ENCODE measurements around the gene STAB1.

Gene STAB1

DNA sequence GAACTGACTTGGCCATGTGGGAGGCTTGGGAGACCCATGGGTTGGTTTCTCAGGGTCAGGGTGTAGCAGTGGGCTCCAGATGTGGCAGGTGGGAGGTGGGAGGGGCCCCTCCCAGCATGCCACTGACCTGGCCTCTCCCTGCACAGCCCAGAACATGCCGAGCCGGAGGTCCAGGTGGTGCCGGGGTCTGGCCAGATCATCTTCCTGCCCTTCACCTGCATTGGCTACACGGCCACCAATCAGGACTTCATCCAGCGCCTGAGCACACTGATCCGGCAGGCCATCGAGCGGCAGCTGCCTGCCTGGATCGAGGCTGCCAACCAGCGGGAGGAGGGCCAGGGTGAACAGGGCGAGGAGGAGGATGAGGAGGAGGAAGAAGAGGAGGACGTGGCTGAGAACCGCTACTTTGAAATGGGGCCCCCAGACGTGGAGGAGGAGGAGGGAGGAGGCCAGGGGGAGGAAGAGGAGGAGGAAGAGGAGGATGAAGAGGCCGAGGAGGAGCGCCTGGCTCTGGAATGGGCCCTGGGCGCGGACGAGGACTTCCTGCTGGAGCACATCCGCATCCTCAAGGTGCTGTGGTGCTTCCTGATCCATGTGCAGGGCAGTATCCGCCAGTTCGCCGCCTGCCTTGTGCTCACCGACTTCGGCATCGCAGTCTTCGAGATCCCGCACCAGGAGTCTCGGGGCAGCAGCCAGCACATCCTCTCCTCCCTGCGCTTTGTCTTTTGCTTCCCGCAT lies 7.9 kb upstream of the STAB1 start:
- TF ChIP-seq, protein P1, sequence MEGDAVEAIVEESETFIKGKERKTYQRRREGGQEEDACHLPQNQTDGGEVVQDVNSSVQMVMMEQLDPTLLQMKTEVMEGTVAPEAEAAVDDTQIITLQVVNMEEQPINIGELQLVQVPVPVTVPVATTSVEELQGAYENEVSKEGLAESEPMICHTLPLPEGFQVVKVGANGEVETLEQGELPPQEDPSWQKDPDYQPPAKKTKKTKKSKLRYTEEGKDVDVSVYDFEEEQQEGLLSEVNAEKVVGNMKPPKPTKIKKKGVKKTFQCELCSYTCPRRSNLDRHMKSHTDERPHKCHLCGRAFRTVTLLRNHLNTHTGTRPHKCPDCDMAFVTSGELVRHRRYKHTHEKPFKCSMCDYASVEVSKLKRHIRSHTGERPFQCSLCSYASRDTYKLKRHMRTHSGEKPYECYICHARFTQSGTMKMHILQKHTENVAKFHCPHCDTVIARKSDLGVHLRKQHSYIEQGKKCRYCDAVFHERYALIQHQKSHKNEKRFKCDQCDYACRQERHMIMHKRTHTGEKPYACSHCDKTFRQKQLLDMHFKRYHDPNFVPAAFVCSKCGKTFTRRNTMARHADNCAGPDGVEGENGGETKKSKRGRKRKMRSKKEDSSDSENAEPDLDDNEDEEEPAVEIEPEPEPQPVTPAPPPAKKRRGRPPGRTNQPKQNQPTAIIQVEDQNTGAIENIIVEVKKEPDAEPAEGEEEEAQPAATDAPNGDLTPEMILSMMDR (IDR thresholded peaks at IDR 0.05; ENCODE audit: extremely low read depth, insufficient read depth, missing control alignments) = no peak
- no peak for DNase-seq (ENCODE audit: low spot score)
- in situ Hi-C loops (cut with MboI; ENCODE audit: low pct_unique_long_range_greater_than_20kb, low sequenced_read_pairs, unreplicated experiment) = no loop called here

DNA sequence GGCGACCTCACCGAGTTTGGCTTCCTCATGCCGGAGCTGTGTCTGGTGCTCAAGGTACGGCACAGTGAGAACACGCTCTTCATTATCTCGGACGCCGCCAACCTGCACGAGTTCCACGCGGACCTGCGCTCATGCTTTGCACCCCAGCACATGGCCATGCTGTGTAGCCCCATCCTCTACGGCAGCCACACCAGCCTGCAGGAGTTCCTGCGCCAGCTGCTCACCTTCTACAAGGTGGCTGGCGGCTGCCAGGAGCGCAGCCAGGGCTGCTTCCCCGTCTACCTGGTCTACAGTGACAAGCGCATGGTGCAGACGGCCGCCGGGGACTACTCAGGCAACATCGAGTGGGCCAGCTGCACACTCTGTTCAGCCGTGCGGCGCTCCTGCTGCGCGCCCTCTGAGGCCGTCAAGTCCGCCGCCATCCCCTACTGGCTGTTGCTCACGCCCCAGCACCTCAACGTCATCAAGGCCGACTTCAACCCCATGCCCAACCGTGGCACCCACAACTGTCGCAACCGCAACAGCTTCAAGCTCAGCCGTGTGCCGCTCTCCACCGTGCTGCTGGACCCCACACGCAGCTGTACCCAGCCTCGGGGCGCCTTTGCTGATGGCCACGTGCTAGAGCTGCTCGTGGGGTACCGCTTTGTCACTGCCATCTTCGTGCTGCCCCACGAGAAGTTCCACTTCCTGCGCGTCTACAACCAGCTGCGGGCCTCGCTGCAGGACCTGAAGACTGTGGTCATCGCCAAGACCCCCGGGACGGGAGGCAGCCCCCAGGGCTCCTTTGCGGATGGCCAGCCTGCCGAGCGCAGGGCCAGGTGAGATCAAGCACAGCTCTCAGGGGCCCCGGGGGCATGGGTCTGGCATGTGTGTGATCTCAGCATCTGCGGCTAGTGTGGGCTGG lies 7.1 kb upstream of the STAB1 start:
- in situ Hi-C loops (cut with MboI; ENCODE audit: low pct_unique_long_range_greater_than_20kb, low sequenced_read_pairs, unreplicated experiment) = no loop called here
- TF ChIP-seq, protein P1 (IDR thresholded peaks at IDR 0.05; ENCODE audit: extremely low read depth, insufficient read depth, missing control alignments) = no peak
- no peak for DNase-seq (ENCODE audit: low spot score)

DNA sequence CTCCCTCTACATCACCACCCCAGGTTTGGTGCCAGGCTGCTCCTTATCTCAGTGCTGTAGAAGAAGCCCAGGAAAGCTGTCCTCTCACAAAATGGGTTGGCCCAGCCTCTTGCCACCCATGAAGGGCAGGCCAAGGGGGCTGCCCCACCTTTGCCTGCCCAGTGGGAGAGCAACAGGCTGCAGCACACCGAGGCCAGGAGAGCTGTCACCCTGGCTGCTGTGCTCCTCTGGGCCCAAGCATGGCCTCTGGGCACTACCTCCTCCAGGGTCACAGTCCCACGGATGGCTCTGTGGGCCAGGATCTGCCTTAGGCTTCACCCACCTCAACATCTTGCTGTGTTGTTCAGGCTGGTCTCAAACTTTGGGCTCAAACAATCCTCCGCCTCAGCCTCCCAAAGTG lies 6.4 kb upstream of the STAB1 start:
- in situ Hi-C loops (cut with MboI; ENCODE audit: low pct_unique_long_range_greater_than_20kb, low sequenced_read_pairs, unreplicated experiment) = no loop called here
- TF ChIP-seq, protein P1 (IDR thresholded peaks at IDR 0.05; ENCODE audit: extremely low read depth, insufficient read depth, missing control alignments) = no peak
- DNase-seq (ENCODE audit: low spot score) = no peak

DNA sequence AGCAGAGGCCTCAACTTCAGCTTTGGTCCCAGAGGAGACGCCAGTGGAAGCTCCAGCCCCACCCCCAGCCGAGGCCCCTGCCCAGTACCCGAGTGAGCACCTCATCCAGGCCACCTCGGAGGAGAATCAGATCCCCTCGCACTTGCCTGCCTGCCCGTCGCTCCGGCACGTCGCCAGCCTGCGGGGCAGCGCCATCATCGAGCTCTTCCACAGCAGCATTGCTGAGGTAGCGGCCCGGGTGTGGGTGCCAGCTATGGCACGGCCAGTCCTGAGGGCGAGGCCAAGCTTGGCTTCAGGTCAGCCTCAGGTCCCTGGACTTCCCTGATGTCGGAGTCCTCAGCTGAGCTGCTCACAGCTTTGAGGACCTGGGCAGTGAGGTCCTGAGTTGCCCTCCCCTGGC lies 5.7 kb upstream of the STAB1 start:
- TF ChIP-seq, protein P1 (IDR thresholded peaks at IDR 0.05; ENCODE audit: extremely low read depth, insufficient read depth, missing control alignments) = no peak
- in situ Hi-C loops (cut with MboI; ENCODE audit: low pct_unique_long_range_greater_than_20kb, low sequenced_read_pairs, unreplicated experiment) = no loop called here

DNA sequence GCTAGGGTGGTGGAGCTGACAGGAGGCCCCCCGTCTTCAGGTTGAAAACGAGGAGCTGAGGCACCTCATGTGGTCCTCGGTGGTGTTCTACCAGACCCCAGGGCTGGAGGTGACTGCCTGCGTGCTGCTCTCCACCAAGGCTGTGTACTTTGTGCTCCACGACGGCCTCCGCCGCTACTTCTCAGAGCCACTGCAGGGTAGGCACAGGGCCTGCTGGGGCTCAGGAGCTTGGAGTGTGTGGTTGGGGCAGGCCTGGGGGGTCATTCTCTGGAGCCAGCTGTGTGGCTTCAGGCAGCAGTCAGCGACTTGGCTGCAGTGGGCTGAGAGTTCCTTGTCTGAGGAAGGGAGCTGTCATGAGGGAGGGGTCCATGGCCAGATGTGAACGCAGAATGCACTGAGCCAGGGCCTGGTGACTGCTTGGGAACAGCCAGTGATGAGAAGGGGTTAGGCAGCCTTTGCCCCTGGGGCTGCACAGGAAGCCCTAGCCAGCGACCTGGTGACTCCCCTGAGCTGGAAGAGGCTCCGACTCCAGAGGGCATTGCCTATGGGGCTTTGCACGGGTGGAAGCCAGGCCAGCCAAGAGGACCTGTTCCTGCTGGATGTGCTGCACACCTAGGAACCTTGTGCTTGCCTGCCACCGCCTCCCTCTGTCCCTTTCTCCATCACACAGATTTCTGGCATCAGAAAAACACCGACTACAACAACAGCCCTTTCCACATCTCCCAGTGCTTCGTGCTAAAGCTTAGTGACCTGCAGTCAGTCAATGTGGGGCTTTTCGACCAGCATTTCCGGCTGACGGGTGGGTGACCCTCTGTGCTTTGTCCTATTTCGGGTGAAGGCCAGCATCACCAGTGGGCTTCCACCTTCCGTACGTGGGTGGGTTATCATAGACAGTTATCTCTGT lies 4.9 kb upstream of the STAB1 start:
- TF ChIP-seq, protein P1 (IDR thresholded peaks at IDR 0.05; ENCODE audit: extremely low read depth, insufficient read depth, missing control alignments) = no peak
- in situ Hi-C loops (cut with MboI; ENCODE audit: low pct_unique_long_range_greater_than_20kb, low sequenced_read_pairs, unreplicated experiment) = no loop called here

More for the DNA sequence above, 5.7 kb upstream of the STAB1 start:
- DNase-seq (ENCODE audit: low spot score) = no peak

DNA sequence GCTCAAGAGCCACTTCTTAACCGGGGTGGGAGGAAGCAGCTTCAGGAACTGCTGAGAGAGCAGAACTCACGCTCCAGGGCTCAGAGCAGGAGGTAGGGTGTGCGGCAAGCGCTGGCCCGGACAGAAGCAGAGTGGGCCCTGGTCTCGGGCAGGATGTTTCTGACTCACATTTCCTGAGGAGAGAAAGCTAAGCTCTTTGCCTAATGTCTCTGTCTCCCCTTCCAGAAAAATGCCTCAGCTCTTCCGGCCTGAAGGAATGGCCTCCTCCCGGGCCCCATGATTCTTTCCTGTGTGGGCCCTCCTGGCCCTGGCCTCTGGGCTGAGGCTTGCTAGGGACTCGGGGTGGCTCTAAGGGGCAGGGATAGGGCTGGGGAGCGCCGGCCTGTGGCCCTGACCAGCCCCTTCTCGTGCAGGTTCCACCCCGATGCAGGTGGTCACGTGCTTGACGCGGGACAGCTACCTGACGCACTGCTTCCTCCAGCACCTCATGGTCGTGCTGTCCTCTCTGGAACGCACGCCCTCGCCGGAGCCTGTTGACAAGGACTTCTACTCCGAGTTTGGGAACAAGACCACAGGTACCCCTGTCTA lies 4.1 kb upstream of the STAB1 start:
- no peak for DNase-seq (ENCODE audit: low spot score)
- TF ChIP-seq, protein P1 (IDR thresholded peaks at IDR 0.05; ENCODE audit: extremely low read depth, insufficient read depth, missing control alignments) = no peak

More for the DNA sequence above, 4.9 kb upstream of the STAB1 start:
- no peak for DNase-seq (ENCODE audit: low spot score)

More for the DNA sequence above, 4.1 kb upstream of the STAB1 start:
- in situ Hi-C loops (cut with MboI; ENCODE audit: low pct_unique_long_range_greater_than_20kb, low sequenced_read_pairs, unreplicated experiment) = no loop called here
